CD1c-positive myeloid dendritic cell (primary cell): ENCODE data around the gene PTPRK.

Experiments used
- DNase-seq: peaks from one replicate; pipeline ENCODE4 v3.0.0-alpha.2; 2016; ENCODE audit errors: extremely low spot score

Gene PTPRK

DNA sequence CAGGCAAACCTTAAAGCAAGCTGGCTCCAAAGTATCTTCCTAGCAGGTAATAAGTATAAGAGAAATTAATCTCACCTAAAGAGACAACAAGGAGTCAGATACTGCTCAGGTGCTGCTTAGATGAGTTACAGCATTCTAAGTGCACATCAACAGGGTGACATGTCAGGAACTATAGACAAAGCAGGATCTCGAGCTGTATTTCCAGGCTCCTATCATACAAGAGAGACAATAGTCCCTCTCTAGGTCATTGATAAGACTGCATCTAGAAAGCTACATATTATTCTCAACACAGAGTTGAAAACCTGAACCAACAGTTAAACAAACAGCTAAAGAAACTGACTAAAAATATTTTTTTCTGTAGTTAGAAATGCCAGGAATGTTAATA lies 3.9 kb downstream of the PTPRK start:
- no peak for DNase-seq

DNA sequence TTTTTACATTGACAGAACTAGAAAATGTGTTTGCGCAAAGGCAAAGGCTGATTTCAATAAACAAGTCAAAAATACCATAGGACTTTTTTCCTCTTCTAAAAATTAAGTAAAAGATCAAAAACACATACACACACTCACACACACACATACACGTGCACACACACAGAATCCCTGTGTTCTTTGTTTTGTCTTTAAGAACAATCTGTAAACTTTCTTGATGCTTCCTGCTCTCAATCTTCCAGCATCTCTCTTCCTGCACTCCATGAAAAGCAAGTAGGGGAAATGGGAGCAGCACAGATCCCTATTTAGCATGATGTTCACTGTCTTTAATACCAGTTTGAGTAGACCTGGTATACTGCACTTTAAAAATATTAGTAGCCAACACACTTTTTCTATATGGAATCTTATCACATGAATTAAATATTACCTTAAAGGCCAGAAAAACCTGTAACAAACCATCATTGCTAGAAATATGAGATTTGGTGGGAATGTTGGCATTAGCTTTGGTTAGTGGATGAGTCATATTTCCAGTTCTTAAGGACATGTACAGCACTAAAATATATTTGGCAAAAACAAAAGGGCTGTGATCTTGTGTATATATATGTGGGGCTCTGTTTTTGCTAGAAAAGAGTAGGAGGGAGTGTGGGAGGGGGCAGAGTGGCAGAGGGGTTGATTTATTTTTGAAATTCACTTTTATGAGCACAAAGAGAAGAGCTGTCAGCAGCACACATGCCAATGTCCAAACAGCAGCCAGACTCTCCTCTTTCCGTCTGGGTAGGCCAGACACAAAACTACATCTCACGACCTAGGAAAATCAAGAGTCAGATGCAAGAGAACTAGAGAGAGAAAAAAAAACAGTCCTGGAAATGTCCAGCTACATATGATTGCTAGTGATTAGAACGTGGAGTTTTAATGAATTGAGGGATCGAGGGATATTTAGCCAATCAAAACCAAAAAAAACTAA lies 4.6 kb downstream of the PTPRK start:
- DNase-seq, result no peak

DNA sequence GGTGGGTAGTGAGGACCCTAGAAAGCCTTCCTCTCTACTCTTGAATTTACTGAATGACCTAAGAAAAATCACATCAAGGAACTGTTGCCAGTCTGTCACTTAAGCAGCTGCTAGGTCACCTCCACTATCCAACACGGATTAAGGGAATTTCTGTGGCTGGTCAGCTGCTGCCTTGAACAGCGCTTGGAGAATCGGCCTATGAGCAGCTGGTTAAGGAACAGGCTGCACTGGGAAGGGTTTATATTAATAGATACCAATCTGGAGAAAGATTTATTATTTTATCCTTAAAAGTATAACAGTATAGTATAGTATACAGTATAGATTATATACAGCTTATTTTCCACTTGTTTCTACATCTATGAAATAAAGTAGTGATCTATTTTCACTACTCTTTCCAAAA lies 6.5 kb downstream of the PTPRK start:
- DNase-seq, result no peak

DNA sequence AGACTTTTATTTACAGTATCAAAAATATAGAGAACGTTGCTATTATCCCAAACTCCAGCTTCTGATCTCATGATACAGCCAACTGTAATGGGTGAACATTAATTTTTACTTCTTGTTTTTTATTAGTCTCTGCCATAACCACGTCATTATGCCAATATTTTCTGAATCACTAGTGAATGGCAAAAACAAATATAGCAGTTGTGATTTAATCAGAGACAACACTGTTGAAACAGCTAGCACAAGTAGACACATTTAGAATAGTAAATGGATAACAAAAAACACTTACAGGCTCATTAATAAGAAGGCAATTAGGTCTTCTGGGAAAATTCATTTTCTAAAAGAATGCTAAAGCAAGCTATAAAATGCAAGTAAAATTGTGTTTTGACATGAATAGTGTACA lies 8.1 kb downstream of the PTPRK start:
- no peak for DNase-seq

DNA sequence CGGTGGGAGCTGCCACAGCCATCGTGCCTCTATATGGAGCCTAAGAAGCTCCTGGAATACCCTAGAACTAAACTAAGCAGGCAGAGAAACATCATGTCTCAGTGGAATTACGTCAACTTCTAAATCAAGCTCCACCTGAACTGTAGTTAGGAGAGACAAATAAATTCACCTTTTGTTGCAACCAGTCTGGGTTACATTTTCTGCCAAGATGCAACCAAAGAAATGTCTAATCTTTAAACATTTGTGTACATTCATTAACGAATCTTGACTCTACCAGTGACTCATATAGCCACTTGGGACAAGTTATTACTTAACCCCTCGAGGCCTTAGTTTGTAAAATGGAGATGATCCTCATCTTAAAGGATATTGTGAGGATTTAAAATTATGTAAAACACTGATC lies 8.9 kb downstream of the PTPRK start:
- DNase-seq, result no peak

DNA sequence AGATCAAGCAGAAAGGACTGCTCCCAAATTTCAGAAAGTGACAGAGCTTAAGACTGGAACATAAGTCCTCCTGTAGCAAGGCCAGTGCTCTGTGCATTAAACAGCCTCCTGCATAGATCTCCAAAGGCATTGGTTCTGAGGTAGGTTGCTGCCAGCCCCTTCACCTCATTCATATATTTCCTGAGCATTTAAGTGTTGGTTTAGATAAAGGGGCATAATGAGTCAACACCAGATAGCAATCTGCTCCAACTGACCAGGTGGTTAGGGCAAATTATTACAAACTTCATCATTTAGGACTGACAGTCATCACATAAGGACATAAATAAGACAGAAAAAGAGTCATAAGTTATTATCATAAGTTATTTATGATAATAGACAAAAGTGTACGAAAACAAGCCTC lies 10.7 kb downstream of the PTPRK start:
- no peak for DNase-seq

DNA sequence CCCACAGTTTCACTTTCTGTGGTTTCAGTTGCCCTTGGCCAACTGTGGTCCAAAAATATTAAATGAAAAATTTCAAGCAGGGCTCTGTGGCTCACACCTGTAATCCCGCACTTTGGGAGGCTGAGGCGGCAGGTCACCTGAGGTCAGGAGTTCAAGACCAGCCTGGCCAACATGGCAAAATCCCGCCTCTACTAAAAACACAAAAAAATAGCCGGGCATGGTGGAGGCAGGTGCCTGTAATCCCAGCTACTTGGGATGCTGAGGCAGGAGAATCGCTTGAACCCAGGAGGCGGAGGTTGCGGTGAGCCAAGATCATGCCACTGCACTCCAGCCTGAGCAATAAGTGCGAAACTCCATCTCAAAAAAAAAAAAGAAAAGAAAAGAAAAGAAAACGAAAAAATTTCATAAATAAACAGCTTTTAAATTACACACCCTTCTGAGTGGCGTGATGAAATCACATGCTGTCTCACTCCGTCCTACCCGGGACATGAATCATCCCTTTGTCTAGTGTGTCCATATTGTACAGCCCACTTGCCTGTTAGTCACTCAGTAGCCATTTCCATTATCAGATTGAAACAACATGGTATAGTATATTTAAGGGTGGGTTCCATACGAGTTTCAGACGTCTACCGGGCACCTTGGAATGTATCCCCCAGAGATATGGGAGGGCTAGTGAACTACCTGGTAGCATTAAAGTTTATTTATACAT lies 11.7 kb downstream of the PTPRK start:
- no peak for DNase-seq

DNA sequence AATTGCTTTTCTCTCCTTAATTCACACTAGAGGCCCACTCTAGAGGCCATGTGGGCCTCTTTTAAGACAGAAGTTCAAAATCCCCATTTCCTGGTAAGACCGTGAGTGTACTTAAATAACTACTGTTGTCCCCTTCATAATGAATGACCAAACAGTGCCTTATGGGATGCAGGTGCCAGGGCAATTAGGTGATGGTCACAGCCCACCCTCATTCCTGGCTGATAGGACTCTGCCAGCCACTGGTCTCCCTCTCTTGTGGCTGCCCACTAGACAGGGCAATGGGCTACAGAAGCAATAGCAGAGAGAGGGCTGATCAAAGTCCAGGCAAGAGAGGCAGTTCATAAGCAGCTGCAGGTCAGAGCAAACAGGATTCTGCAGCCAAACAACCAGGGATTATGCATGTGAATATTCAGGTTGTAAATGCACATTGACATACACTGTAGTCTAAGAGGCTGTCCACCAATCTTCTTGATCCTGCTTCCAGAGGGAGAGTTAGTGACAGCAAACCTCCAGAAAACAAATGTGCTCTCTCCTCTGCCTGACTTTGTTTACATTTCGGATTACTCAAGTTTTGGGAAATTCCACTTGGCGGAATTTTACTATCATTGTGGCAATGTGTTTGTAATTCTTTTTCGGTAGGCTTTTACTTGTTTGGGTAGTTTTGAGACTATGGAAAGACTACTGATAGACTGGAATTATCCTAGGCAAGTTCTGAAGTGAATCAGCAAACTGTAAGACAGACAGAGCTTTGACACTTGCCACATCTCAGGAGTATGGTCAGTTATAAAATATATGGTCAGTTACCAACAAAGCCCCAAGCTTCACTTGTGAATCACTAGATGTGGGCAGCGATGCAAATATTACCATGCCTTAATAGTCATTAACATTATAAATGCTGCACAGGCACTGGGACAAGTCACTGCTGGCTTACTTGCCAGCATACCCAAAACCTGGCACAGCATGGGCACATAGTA lies 12.8 kb downstream of the PTPRK start:
- no peak for DNase-seq

DNA sequence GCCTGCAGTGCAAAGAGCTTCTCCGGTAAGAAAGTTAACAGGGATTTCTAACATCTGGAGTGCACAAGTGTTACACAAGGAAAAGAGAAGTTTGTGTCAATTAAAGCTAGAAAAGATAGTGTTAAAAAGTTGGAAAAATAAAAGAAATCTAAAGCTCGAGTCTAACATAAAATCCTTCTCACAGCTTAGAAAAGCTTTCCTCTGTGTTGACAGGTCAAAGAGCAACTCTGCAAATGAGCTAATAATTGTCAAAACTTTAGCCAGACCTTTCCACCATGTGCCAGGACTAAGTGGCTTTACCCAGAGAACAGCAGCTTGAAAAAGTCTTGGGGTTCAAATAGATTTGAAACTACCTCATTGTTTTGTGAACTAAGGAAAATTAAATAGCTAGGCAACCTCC lies 14.8 kb downstream of the PTPRK start:
- no peak for DNase-seq

DNA sequence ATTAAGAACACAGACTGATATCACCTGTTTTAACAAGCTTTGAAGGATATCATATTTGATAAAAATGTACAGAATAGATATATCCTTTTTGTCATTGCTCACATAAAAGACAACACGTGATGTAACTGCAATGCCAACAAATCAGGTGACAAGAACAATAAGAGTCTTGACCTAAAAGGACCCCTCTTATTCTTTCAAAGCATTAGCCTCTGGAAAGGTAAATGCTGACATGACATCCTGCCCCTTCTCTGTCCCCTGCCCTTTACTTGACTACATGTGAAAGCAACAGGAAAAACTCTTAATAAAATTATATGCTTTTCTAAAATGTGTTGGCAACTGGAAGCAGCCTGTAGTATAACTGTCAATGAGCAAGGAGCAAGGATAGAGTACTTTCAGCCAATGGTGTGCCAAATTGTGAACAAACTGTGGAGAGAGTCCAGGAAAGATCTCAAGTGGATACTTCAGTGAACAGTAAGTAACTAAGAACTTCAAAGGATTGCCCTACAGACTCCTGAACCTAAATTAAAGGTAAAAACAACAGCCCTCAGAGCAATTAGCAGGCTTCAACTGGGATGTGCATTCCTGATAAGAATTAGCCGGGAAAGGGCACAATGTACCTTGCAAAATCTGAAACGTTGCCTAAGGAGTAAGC lies 16.3 kb downstream of the PTPRK start:
- no peak for DNase-seq

DNA sequence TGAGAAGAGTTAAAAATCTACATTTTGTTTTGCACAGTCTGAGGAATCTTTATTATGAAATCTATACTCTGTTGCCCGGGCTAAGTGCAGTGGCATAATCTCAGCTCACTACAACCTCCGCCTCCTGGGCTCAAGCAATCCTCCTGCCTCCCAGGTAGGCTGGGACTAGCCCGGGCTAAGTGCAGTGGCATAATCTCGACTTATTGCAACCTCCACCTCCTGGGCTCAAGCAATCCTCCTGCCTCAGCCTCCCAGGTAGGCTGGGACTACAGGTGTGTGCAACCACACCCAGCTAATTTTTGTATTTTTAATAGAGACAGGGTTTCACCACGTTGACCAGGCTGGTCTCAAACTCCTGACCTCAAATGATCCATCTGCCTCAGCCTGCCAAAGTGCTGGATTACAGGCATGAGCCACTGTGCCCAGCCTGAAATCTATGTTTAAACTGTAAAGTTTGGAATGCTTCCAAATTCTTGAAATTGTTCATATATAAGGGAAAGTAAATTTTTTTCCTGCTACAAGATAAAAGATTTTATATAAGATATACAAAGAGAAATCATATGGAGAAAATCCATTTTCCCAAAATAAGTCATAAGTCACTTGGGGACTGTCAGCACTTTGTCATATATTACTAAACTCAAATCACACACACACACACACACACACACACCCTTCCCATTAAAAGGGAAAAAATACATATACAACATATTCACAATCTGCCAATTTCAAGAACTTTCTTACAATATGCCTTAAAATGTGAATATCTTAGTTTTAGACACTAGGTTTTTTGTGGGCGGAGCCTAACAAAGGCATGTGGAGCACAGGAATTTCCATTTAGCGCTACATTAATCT lies 19.4 kb downstream of the PTPRK start:
- DNase-seq, result no peak

DNA sequence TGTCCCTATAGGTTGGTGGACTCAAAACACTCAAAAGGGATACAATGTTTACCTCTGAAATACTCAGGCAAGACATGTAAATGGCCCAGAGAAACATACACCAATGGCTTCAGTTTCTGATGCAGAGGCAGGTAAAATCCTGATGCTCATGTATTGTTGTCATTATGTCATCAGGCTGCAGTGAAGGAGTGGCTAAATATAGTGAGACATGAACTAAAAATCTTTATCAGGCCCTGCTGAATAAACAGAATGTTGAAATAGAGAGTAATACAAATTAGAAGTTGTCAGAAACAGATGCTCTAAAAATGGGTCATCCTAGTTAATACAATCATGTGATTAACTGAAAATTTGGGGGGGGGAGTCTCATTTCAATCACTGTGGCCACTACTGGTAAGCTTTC lies 20.4 kb downstream of the PTPRK start:
- DNase-seq, result no peak

DNA sequence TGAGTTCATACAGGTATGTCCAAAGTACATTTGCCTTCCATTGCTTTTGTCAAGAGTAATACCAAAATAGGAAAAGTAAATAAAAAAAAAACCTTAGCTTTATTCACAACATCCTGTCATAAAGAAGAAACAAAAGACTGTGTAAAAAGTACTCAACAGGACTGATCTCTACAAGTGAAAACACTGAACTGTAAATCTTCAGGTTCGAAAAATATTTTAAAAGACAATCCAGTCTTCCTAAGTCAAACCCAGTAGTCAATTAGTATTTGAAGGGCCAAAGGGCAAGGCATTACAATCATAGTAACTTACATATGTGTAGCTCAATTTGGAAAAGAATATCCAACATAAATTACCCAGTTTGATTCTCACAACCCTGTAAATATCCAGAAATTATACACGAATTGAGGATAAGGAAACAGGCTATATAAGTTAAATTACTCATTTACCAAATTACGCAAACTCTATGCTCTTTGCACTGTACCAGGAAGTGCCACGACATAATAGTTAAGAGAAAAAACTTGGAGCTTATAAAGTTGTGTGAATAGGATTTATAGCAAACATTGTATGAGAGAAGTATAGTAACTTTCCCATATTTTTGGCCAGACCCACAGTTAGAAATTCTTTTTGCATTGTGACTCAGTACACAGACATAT lies 21.2 kb downstream of the PTPRK start:
- no peak for DNase-seq

DNA sequence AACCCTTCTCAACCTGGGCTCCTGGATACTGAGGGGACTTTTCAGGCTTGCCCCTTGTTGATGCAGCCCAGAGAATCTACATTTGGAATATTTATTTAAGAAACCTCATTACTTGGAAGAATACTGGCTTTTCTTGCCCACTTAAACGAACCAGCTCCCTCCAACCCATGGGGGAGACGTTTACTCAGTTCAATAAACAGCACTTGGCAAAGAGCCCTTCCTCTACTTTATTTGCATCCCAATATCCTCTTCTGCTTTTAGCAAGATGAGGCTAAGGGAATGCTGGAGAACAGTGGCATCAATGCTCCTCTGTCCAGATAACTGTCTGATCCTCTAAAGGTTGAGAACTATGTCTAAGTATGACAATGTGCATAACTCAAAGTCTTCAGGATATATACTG lies 22.2 kb downstream of the PTPRK start:
- DNase-seq, result no peak

DNA sequence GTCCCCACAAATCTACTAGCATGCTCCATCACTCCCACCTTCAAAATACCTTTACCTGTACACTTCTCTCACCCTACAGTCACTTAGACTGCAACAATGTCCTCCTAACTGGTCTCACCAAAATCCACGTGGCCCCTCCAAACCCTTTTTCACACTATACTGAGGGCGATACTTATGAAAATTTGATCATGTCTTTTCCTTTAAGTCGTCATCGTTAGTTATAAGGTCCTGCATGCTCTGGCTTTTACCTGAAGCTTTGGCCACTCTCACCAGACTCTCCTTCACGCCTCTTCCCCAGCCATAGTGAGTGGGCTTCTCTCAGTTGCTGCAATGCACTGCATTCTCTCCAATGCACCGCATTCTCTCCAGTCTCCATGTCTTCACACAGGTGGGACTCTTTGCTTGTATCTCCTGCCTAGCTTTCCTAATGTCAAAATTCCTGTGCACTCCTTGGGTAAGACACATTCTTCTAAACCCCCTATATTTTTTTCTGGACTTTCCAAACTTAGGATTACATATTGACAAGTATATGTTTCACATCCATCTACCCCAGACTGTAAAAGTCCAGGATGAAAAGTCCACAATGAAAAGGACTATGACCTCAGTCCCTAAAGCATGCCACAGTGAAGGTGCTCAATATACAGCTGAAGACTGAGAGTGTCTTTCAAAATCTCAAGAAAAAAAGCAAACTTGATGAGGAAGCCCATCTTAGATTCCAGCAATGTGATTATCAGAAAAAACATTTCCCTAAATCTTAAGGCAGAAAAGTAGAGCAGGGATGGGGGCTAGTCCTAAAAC lies 24.7 kb downstream of the PTPRK start:
- no peak for DNase-seq

DNA sequence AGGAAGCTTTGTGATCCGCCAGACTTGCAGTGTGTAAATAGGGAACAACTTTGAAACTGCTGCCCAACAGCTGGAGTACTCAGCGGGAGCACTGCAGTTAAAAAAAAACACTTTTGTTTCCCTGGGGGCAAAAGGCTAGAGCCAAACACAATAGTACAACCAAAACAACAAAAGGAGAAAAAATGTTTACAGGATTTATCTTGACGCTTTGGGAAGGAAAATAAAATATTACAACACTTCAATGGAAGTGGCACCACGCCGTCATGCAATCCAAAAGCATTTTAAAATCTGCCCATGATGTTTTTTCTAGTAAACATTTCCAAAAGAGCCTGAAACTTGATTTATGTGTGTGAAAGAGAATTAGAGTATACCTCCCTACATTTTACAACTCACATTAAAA lies 26.0 kb downstream of the PTPRK start:
- no peak for DNase-seq

DNA sequence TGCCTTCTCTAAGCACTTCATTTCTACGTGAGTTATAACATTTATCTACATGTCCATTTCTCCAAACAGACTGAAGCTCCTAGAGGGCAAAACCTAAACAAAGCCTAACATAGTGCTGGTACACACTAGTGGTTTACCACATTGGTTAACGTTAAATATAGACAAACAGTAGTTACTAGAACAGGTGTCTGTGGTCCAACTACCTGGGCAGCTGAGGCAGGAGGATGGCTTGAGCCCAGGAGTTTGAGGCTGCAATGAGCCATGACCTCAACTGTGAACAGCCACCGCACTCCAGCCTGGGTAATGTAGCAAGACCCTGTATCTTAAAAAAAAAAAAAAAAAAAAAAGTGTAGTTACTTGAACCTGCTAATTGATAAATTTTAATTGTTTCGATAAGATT lies 26.5 kb downstream of the PTPRK start:
- no peak for DNase-seq

DNA sequence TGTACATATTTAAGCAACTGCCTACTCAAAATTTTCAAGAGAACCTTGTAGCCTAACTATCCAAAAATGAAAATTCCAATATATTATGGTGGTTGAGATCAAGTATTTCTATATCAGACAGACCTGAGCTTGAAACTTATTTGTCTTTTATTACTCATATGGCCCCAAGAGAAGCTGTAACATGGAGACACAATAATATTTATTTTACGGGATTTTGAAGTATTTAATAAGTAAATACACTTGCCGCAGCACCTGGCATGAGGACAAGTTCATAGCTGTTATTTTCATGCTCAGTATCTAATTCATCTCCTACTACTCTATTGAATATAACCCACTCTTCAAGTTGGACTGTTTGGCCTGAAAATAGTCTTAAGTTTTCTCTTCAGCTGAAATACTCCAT lies 28.0 kb downstream of the PTPRK start:
- no peak for DNase-seq

DNA sequence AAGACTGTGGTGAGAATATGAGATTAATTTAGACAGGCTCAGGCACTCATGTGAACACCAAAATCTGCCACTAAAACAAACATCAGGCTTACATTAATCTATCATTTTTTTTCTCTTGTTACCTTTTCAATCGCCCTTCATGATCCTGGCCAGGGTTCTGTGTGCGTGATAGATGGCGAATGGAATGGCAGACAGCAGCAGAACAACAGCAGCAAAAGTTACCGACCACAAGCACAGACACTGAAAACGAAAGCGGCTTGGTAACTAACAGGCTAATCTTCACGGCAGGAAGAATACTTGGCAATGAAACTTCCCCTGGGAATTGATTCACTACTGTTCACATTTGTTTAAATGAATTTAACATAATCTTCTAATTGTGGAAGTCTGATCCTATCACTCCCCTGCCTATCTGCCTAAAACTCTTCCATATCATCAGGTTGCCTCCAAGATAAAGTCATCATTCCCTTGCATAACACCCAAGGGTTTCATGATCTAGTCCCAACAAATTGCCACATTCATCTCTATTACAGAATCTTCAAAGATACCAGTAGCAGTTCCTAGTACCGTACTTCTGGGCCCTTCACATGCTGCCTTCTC lies 28.7 kb downstream of the PTPRK start:
- DNase-seq, result no peak
